Skeletal muscle cell (primary cell): Measurements from ENCODE around the gene R3HDM2.
A peak's percentile ranks its signal among the peaks of the same experiment; 100 is the strongest.

Source experiments
- DNase-seq: peaks from one replicate; pipeline ENCODE4 v3.0.0-alpha.2; 2010; ENCODE audit warnings: low read depth
- H3K4me3 ChIP-seq: 2 replicates; pipeline ENCODE4 v1.5.1; 2011; ENCODE audit warnings: low read depth, mild to moderate bottlenecking, control low read depth, low read length, moderate library complexity

R3HDM2 gene

GRCh38 chr12:57254506-57255280 is 176.2 kb downstream of the R3HDM2 start:
- no peak for DNase-seq
- no peak overlapping the region for H3K4me3 ChIP-seq

GRCh38 chr12:57250956-57251355 is 179.9 kb downstream of the R3HDM2 start, which contains the start of gene STAC3:
TSS of gene STAC3 (minus strand) at chr12:57251187. CDS start at chr12:57249636, 1,551 bp downstream.
- H3K4me3 ChIP-seq, result peak within 1 kb of the TSS; percentile 41
- no peak for DNase-seq

DNA sequence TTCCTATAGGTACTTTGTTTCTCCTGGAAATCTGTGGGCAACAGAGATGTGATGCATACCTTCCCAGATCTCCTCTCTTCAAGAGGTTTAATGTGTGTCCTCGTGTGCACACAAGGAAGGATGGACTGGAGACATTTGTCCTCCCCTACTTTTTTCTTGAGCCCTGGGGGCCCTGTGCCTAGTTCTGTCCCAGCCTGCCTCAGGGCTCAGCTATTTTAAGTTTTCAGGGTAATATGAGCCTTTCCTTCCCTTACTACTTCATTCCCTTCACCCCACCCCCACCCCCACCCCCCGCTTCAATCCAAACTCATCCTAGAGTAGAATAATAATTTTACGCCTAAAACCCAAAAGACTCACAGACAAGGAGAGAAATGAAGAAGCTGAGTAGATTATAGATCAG is 180.3 kb downstream of the R3HDM2 start:
- H3K4me3 ChIP-seq, result peak overlapping the region; percentile 41
- DNase-seq, result no peak

GRCh38 chr12:57248934-57249742 is 181.7 kb downstream of the R3HDM2 start:
- peak overlapping the region; percentile 7 for H3K4me3 ChIP-seq
- no peak for DNase-seq

GRCh38 chr12:57247041-57247440 is 183.8 kb downstream of the R3HDM2 start:
- H3K4me3 ChIP-seq, result no peak overlapping the region
- no peak for DNase-seq

DNA sequence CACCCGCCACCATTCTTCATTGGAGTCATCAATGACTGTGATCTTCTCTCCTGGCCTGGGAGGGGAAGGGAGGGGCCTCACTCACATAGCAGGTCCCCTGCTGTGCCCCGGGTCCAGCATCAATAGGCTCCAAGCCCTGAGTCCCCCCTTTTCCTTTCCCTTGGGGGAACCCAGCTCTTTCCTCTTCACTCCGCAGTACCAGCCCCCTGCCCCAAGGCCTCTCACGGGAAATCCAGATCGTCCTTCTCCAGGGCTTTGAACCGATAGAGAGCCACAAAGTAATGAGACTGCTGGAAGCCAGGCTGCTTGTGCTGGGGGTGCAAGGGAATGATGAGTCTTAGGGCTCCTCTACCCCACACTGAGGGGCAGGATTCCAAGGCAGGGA is 186.5 kb downstream of the R3HDM2 start:
- H3K4me3 ChIP-seq, result no peak overlapping the region
- DNase-seq, result no peak

DNA sequence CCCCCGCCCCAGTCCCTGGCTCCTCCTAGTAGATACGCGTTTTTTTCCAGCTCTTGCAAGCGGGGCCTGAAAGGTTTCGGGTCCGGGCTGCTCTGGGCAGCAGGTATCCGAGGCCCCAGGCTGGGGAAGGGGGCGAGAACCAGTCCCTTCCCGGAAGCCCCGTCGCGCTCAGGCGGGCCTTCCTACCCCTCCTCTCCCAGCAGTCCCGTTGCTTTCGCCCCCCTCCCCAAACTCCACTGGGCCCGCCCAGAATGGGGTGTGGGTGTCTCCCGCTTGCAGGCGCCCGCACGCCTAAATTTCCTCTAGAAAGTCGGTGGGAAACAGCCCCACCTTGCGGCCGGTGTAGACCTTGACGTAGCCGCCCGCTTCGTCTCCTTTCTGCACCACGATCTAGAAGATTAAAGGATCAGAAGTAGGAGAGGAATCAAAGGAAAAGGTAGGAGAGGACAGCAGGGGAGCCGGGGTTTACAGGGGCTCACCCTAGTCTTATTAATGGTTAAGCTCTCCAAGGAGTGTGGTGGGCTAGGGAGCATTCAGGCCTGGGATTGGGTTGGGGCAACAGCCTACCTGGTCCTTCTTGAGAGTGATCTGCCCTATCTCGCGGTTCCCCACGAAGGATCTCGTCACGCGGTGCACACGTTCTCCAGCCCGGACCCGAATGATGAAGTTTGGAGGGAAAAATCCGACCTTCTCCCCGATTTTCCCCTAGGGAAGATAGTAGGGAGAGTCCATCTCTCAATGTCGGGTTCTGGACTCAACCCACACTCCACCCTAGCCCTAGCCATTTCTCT is 187.1 kb downstream of the R3HDM2 start:
- peak overlapping the region; percentile 43 for H3K4me3 ChIP-seq
- DNase-seq, result no peak

DNA sequence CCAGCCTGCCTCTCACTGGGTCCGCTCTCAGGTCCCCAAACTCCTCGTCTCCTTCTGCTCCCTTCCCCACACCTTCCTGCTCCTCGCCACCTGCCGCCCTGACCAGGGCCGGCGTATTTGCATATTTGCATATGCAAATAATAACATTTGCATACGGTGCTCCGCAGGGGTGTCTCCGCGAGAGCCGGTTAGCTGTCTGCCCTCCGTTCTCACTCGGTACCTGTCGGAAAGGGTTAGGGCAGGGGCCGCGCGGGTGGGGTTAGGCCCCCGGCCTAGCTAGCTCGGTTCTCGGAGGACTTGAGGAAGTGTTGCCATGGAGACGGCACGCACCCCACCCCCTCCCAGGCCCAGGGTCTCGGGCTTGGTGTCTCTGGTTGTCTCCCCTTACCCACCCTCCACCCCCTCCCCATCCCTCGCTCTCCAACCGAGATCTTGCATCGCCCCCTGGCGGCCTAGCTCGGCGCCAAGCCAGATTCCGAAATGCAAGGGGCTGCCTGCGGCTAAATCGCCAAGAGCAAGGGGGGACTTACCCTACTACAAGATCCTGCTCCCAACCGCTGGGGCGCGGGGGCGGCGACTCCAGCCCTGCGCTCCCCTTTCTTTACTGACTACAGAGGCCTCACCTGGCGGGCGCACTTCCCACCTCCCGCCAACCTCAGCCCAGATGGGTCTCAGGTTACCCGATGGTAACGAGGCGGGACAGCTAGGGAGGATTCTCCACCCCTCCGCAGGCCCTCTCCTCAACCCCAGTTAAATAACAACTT is 188.0 kb downstream of the R3HDM2 start:
- DNase-seq, result no peak

GRCh38 chr12:57242329-57242690 is 188.5 kb downstream of the R3HDM2 start:
- no peak overlapping the region for H3K4me3 ChIP-seq

More for the DNA sequence above, 188.0 kb downstream of the R3HDM2 start:
- H3K4me3 ChIP-seq, result peak overlapping the region; percentile 43

GRCh38 chr12:57241402-57242310 is 189.2 kb downstream of the R3HDM2 start:
- H3K4me3 ChIP-seq, result peak overlapping the region; percentile 63
- no peak for DNase-seq

More at GRCh38 chr12:57242329-57242690, 188.5 kb downstream of the R3HDM2 start:
- DNase-seq, result no peak

DNA sequence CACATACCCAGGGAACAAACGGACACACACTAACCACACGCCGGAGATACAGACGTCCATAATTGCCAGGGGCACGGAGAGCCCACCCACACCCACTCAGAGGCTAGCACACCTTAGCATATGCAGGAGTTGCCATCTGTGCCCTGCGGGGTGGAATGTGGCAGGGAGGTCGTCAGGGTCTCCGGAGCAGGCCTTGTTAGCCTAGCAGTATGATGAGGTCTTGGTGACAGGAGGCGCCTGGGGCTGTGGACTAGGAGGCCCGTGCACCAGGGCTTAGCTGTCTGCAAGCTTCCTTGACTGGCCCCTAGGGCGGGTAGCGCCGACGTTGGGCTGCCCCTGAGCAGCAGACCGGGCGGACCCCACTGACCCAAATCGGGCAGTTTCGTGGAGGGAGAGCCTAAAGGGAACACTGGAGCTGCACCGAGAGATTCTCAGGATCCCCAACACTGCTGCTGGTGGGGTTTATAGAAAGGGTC is 189.9 kb downstream of the R3HDM2 start:
- peak overlapping the region; percentile 63 for H3K4me3 ChIP-seq

DNA sequence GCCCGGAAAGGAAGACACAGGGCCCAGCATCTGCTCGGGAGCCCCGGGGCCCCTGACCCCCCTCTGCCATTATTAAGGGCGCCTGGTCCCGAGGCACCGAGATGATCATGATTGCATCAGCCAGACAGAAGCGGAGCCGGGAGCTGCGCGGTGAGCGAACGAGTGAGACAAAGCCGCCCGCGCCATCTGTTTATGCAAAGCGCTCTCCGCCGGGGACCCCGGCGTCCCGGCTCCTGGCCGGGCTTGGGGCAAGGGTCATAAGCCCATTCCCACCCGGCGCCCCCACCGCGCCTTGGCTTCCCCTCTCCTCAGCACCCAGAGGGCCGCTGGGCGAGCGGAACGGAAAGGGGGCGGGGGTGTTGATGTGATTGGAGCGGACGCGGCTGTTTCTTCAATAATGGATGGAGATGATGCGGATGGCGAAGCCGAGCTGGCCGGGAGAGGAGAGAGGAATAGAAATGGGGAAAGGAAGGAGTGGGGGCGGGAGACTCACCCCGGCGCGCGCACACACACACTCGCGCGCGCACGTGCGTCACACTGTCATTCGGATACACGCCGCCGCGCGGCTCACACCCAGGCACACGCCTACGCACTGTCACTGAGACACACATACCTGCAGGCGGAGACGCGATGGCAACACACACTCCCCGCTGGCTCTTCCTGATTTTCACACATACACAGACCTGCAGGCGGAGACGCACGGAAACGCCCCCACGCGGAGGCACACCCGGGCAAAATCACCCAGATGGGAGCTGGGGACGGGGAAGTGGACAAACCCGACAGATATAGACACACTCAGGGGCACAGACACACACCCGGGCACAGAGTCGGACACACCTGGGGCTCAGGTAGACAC is 190.5 kb downstream of the R3HDM2 start:
- DNase-seq, result no peak
- peak overlapping the region; percentile 63 for H3K4me3 ChIP-seq

More for the DNA sequence above, 189.9 kb downstream of the R3HDM2 start:
- no peak for DNase-seq

- DNase-seq, result no peak
- H3K4me3 ChIP-seq, result peak overlapping the region; percentile 63
These were observed 191.2 kb downstream of the R3HDM2 start for GRCh38 chr12:57239587-57240065.

- DNase-seq, result peak; percentile 51
- H3K4me3 ChIP-seq, result peak overlapping the region; percentile 63
These were observed 191.8 kb downstream of the R3HDM2 start for GRCh38 chr12:57238854-57239554.

DNA sequence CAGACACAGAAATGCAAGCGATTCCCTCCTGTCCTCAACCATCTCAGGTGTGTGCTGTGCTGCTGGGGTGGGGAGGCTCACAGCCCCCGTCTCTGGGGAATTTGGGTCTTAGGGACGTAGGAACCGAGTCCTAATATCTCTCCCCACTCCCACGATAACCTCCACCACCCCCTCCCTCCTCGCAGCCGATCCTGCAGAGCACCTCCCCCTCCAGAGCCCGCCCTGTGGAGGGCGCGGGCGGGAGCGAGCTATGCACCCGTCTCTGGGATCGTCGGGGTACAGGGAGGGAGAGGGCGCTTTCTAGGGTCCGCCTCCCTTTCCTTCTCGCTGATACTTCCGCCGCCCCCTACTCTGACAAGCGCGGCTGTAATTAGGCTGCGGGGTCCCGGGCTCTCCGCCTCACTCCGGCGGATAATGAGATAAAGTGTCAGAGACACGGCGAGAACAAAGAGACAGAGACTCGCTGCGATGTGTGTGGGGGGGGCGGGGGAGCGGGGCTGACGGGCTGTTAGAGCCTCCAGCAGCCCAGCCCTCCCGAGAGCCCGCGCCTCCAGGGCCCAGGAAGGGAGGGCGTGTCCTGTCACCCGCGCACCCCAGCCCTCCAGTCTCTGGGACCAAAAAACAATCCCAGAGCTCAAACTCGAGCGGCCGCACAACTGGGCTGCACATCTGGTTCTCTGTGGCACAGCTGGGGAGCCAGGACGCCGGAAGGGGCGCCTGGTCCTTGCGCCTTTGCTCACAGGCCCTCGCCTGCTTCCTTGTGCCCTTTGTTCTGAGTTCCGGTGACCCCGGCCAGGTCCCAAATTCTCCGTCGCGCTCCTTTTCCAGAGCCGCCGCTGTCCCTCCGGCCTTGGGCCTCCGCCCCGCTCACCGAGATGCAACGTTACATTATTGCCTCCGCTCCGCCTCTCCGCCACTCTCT is 192.7 kb downstream of the R3HDM2 start:
- peak overlapping the region; percentile 63 for H3K4me3 ChIP-seq
- no peak for DNase-seq
